Activated T-cell treated with anti-CD3 and anti-CD28 coated beads, Interleukin-2, amount 50 U/mL, for 72 hours (primary cell): ENCODE data around the gene TIAM1. TPM values are rescaled to one million over a fixed set of nuclear protein-coding genes. Genes with fewer than 3 reads are reported as not detected.

Source experiments
- ATAC-seq, 2 donors: fragments of 150-1000 bp; cut with Tn5 transposase; replicated peaks in 1 of 2; 2 replicates each; pipeline ENCODE4 v1.10.0; 2021; ENCODE audit warnings: moderate library complexity in 2 of 2, mild to moderate bottlenecking in 1 of 2
- DNase-seq, 2 donors: peaks; one replicate each; pipeline ENCODE4 v3.0.0; 2021 to 2022; ENCODE audit warnings: mixed read lengths in 1 of 2
- H3K27ac Mint-ChIP-seq: one replicate; pipeline ENCODE4 v1.8.0; 2022; ENCODE audit warnings: mild to moderate bottlenecking, moderate library complexity, mixed read lengths
- H3K27me3 Mint-ChIP-seq: one replicate; pipeline ENCODE4 v1.8.0; 2022; ENCODE audit warnings: low read depth, mixed read lengths
- H3K36me3 Mint-ChIP-seq, 2 donors: one replicate each; pipeline ENCODE4 v1.8.0; 2022; ENCODE audit warnings: mixed read lengths in 2 of 2, mild to moderate bottlenecking in 1 of 2; ENCODE audit not compliant: insufficient read depth in 2 of 2
- H3K4me1 Mint-ChIP-seq: one replicate; pipeline ENCODE4 v1.8.0; 2022; ENCODE audit warnings: low read depth, mixed read lengths
- H3K4me3 Mint-ChIP-seq, 2 donors: one replicate each; pipeline ENCODE4 v1.8.0; 2022; ENCODE audit warnings: mild to moderate bottlenecking in 2 of 2, mixed read lengths in 2 of 2, moderate library complexity in 2 of 2
- H3K9me3 Mint-ChIP-seq, 2 donors: one replicate each; pipeline ENCODE4 v1.8.0; 2022; ENCODE audit warnings: mixed read lengths in 2 of 2
- total RNA-seq, 2 donors: library from RNA; stranded (reverse); gene quantifications; one replicate each; pipeline ENCODE4 v1.2.3, GENCODE V29; 2022

The TIAM1 gene
- total RNA-seq, 2 donors from 2014 or later: 62.2 to 63.7 TPM

DNA sequence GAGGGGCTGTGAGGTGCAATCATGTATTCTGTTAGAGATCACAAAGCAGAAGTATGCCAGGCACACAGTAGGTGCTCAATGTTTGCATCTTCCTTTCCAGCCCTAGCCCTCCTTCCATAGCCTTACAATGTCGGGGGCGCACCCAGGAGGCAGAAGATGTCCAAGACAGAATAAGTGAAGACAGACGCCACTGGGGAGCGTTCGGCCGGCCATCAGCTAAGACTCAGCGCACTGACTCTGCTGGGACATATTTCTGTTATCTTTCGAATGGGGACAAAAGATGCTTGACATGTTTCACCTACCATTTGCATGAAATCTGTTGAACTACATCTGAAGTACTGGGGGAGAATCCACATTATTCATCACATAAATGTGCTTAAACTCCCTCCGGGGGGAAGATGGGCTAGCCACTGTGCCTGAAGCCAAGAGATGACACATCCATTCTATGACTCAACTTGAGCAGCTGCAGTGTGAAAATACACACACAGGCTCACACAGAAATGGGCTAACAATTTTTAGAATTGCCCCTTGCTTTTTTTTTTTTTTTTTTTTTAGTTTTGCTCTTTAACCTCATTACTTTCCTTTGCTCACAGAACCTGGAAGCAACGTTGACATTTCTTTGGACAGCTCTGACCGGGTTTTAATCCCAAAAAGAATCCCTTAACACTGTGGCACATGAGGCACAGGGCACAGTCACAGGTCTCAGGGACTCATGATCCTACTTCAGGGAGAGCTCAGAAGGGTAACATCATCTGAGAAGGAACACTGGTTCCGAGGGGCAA is 7.9 kb downstream of the TIAM1 start:
- peak; percentile 87 to 91 for ATAC-seq
- H3K27me3 Mint-ChIP-seq: no peaks in the 10 kb centered on the region
- H3K36me3 Mint-ChIP-seq: peaks cover 11 to 15% of the 10 kb centered on the region in 2 donors
- no peaks in the 10 kb centered on the region for H3K9me3 Mint-ChIP-seq
- peak in 1 of 2 donors; percentile 71 for DNase-seq
- H3K4me3 Mint-ChIP-seq: peak overlapping the region; percentile 33 to 38
- H3K27ac Mint-ChIP-seq: peak overlapping the region; percentile 21
- peaks cover 95% of the 10 kb centered on the region for H3K4me1 Mint-ChIP-seq

GRCh38 chr21:31334648-31335121 is 9.4 kb downstream of the TIAM1 start:
- peaks cover 14 to 29% of the 10 kb centered on the region in 2 donors for H3K36me3 Mint-ChIP-seq
- peaks cover 89% of the 10 kb centered on the region for H3K4me1 Mint-ChIP-seq
- DNase-seq: no peak
- H3K27ac Mint-ChIP-seq: no peak overlapping the region
- no peaks in the 10 kb centered on the region for H3K27me3 Mint-ChIP-seq
- H3K4me3 Mint-ChIP-seq: no peak overlapping the region
- H3K9me3 Mint-ChIP-seq: no peaks in the 10 kb centered on the region
- ATAC-seq: no peak

DNA sequence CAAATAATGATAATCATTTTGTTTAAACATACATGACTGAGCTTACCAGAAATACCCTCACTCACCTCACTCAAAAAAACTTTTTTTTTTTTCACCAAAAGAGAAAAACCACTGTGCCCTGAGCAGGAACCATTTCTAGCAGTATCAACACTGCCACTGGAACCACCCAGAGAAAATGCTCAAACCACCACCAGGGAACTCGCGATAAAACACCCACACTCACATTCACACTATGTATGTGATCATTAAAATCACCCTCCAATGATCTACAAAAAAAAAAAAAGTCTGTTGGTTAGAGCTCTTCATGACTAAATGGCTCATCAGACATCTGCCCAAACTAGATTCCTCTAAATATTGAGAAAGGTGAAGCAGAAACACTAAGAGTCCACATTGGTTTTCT is 11.5 kb downstream of the TIAM1 start:
- H3K4me3 Mint-ChIP-seq: peak overlapping the region in 1 of 2 donors; percentile 5
- peaks cover 89% of the 10 kb centered on the region for H3K4me1 Mint-ChIP-seq
- ATAC-seq (peak; percentile 43 to 46), DNase-seq (no peak)
- H3K27ac Mint-ChIP-seq: no peak overlapping the region
- H3K36me3 Mint-ChIP-seq: peaks cover 11 to 28% of the 10 kb centered on the region in 2 donors
- H3K27me3 Mint-ChIP-seq: no peaks in the 10 kb centered on the region
- peaks cover 0 to 2% of the 10 kb centered on the region in 2 donors for H3K9me3 Mint-ChIP-seq

- DNase-seq (no peak), ATAC-seq (no peak)
- H3K36me3 Mint-ChIP-seq: peaks cover 7 to 24% of the 10 kb centered on the region in 2 donors
- peaks cover 0 to 2% of the 10 kb centered on the region in 2 donors for H3K9me3 Mint-ChIP-seq
- peaks cover 92% of the 10 kb centered on the region for H3K4me1 Mint-ChIP-seq
- no peaks in the 10 kb centered on the region for H3K27me3 Mint-ChIP-seq
- H3K27ac Mint-ChIP-seq: no peak overlapping the region
- H3K4me3 Mint-ChIP-seq: no peak overlapping the region
Observed at GRCh38 chr21:31331231-31331630, 12.8 kb downstream of the TIAM1 start.

- DNase-seq: no peak
- no peak overlapping the region for H3K27ac Mint-ChIP-seq
Observed at GRCh38 chr21:31330144-31330483, 13.9 kb downstream of the TIAM1 start.

DNA sequence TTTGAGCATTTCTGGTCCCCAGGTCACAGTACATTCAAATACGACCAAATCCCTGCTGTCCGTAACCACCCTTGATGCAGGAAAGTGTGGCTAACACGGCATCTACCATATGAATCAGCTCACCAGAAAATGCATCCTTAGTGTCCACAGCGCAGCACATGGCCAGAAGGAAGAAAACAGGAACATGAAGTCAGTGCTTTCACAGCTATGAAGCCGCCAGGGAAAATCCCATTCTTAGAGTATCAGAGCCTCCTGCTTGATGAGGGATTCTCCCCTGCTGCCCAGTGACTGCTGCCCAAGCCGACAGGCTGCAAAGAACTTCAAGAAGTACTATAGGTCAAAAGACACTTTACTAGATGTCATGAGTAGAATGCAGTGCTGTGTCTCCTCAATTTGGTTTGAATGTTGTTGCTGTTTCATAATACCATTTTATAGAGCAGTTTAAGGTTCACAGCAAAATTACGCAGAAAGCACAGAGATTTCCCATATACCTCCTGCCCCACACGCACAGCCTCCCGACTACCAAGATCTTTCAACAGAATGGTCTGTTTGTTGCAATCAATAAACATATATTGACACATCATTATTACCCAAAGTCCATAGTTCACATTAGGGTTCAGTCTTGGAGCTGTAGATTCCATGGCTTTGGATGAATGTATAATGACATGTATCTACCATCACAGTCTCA is 14.5 kb downstream of the TIAM1 start:
- peaks cover 84% of the 10 kb centered on the region for H3K4me1 Mint-ChIP-seq
- H3K27ac Mint-ChIP-seq: no peak overlapping the region
- no peak overlapping the region for H3K4me3 Mint-ChIP-seq
- peaks cover 0 to 2% of the 10 kb centered on the region in 2 donors for H3K9me3 Mint-ChIP-seq
- H3K27me3 Mint-ChIP-seq: no peaks in the 10 kb centered on the region
- no peak for DNase-seq
- H3K36me3 Mint-ChIP-seq: peaks cover 7 to 26% of the 10 kb centered on the region in 2 donors
- ATAC-seq: no peak

More at GRCh38 chr21:31330144-31330483, 13.9 kb downstream of the TIAM1 start:
- no peak for ATAC-seq
- Mint-ChIP-seq H3K4me1 (peaks cover 89% of the 10 kb centered on the region), H3K27me3 (no peaks in the 10 kb centered on the region), H3K4me3 (no peak overlapping the region), H3K36me3 (peaks cover 7 to 24% of the 10 kb centered on the region in 2 donors), H3K9me3 (peaks cover 0 to 2% of the 10 kb centered on the region in 2 donors)

- ATAC-seq: peak; percentile 93 to 94
- Mint-ChIP-seq H3K27ac (peak overlapping the region; percentile 18), H3K4me1 (peaks cover 55% of the 10 kb centered on the region), H3K9me3 (peaks cover 0 to 2% of the 10 kb centered on the region in 2 donors), H3K36me3 (peaks cover 5 to 23% of the 10 kb centered on the region in 2 donors), H3K27me3 (no peaks in the 10 kb centered on the region), H3K4me3 (peak overlapping the region; percentile 58 to 72)
- peak; percentile 69 to 75 for DNase-seq
Observed at GRCh38 chr21:31326522-31327242, 17.4 kb downstream of the TIAM1 start.

DNA sequence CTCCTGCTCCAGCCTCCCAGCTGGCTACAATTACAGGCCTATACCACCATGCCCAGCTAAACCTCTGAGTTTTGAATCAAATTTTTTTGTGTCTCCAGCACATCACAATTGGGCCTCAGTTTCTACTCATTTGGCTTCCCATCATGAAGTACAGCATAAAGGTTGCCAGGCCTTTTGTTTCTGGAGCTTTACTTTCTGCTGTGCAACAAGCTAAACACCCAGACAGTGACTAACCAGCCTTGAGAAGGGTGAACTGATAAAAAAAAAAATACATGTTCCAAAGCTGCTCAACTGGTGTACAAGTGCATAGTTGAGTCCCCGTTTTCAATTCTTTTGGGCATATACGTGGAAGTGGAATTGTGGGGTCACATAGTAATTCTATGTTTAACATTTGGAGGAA is 25.1 kb downstream of the TIAM1 start:
- no peaks in the 10 kb centered on the region for H3K27me3 Mint-ChIP-seq
- no peak overlapping the region for H3K4me3 Mint-ChIP-seq
- peaks cover 19% of the 10 kb centered on the region for H3K4me1 Mint-ChIP-seq
- peak overlapping the region; percentile 15 for H3K27ac Mint-ChIP-seq
- peaks cover 1 to 4% of the 10 kb centered on the region in 2 donors for H3K36me3 Mint-ChIP-seq
- DNase-seq (no peak), ATAC-seq (no peak)
- no peaks in the 10 kb centered on the region for H3K9me3 Mint-ChIP-seq

- H3K36me3 Mint-ChIP-seq: peaks cover 1 to 4% of the 10 kb centered on the region in 2 donors
- no peak for DNase-seq
- H3K9me3 Mint-ChIP-seq: no peaks in the 10 kb centered on the region
- H3K4me1 Mint-ChIP-seq: peaks cover 19% of the 10 kb centered on the region
- H3K4me3 Mint-ChIP-seq: no peak overlapping the region
- peak; percentile 46 to 82 for ATAC-seq
- peak overlapping the region; percentile 2 for H3K27ac Mint-ChIP-seq
- no peaks in the 10 kb centered on the region for H3K27me3 Mint-ChIP-seq
Observed at GRCh38 chr21:31317688-31318087, 26.4 kb downstream of the TIAM1 start.

GRCh38 chr21:31316488-31317169 is 27.4 kb downstream of the TIAM1 start:
- H3K27ac Mint-ChIP-seq: no peak overlapping the region

DNA sequence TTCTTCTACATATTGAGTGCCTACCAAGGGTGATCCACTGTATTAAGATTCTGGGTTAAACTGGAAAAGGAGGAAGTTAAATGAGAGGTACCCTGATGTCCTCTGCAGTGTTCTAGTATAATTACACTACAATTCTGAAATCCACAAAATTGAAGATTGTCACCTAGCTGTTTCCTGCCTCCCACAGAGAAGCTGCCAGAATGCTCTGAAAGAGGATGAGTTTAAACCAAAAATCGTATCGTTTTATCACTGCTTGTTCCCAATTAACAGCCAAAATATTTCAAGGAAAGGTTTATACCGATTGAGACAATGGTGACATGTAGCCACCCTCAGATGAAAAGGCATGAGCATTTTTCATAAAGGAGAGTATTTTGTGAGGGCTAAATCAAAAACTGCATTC is 28.0 kb downstream of the TIAM1 start:
- H3K4me1 Mint-ChIP-seq: peaks cover 19% of the 10 kb centered on the region
- H3K27me3 Mint-ChIP-seq: no peaks in the 10 kb centered on the region
- ATAC-seq (no peak), DNase-seq (no peak)
- no peaks in the 10 kb centered on the region for H3K9me3 Mint-ChIP-seq
- no peak overlapping the region for H3K27ac Mint-ChIP-seq
- peaks cover 1 to 2% of the 10 kb centered on the region in 2 donors for H3K36me3 Mint-ChIP-seq
- no peak overlapping the region for H3K4me3 Mint-ChIP-seq

More at GRCh38 chr21:31316488-31317169, 27.4 kb downstream of the TIAM1 start:
- H3K4me3 Mint-ChIP-seq: no peak overlapping the region
- peaks cover 1 to 4% of the 10 kb centered on the region in 2 donors for H3K36me3 Mint-ChIP-seq
- ATAC-seq (no peak), DNase-seq (no peak)
- no peaks in the 10 kb centered on the region for H3K9me3 Mint-ChIP-seq
- peaks cover 19% of the 10 kb centered on the region for H3K4me1 Mint-ChIP-seq
- H3K27me3 Mint-ChIP-seq: no peaks in the 10 kb centered on the region

GRCh38 chr21:31310750-31311149 is 33.3 kb downstream of the TIAM1 start:
- Mint-ChIP-seq H3K36me3 (no peaks in the 10 kb centered on the region), H3K9me3 (no peaks in the 10 kb centered on the region), H3K27ac (no peak overlapping the region), H3K27me3 (no peaks in the 10 kb centered on the region), H3K4me1 (no peaks in the 10 kb centered on the region), H3K4me3 (no peak overlapping the region)
- no peak for DNase-seq
- ATAC-seq: no peak
